HUDEP-2 (cell line): ENCODE measurements around the gene TEX9.
A peak's percentile ranks its signal among the peaks of the same experiment; 100 is the strongest.
"Not testable (repeated sequence)": the region's sequence is repeated elsewhere in the genome, so short reads cannot be mapped to it uniquely, and the experiment has no call there.

ENCODE experiments used
- DNase-seq, 76 experiments: peaks; one replicate each; lab custom pipeline; 2025; ENCODE audit not compliant: unreplicated experiment in 76 of 76; lab: John Stamatoyannopoulos, UW

TEX9 gene

DNA sequence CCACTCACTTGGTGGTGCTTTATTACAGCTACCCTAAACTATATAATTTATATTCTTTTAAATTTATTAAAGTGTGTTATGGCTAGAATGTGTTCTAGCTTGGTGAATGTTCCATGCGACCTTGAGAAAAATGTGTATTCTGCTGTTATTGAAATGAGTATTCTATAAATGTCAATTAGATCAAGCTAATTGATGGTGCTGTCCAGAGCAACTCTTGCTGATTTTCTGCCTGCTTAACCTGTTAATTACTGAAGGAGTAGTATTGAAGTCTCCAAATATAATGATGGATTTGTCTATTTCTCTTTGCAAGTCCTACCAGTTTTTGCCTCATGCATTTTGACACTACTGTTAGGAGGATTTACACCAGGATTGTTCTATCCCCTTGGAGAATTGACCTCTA is 3.2 kb upstream of the TEX9 start:
- DNase-seq = no peak

DNA sequence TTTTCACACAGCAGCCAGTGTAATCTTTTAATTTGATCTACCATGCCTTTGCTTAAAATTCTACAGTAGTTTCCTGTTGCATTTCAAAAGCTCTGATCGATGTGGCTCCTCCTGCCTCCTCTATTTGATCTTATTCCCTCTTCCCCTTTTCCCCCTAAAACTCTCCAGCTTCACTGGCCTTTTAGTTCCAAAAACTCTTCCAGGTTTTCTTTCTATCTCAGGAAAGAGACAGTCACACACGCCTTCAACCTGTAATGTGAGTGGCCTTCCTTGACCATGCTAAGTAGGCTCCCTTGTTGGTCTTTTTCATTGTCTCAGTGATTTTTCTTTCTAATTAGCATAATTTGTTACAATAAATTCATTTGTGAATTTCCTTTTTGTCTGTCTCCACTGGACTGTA is 985 bp downstream of the TEX9 start:
- no peak for DNase-seq

DNA sequence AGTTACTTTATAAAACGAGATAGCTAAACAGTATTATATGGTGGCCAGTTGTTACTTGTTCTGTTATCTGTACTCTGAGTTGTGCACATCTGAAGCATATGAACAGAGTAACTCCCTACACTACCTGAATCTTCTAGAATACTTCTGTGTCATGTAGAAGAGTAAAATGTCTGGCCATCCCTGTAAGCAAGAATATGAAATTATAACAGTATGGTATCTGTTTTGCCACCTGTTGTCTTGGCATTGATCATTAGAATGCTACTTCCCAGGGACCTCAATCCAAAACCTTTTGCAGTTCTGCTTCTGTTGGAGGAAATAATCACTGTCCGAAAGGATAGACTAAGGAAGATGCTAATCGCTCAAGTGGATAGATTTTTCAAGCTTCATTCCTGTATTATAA is 1.9 kb downstream of the TEX9 start:
- DNase-seq = no peak

DNA sequence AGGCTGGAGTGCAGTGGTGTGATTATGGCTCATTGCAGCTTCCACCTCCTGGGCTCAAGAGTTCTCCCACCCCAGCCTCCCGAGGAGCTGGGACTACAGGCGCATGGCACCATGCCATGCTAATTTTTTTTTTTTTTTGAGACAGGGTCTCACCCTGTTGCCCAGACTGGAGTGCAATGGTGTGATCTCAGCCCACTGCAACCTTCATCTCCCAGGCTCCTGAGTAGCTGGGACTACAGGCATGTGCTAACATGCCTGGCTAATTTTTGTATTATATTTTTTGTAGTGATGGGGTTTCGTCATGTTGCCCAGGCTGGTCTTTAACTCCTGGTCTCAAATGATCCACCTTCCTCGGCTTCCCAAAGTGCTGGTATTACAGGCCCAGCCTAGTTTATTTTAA is 4.0 kb downstream of the TEX9 start:
- DNase-seq = no peak

DNA sequence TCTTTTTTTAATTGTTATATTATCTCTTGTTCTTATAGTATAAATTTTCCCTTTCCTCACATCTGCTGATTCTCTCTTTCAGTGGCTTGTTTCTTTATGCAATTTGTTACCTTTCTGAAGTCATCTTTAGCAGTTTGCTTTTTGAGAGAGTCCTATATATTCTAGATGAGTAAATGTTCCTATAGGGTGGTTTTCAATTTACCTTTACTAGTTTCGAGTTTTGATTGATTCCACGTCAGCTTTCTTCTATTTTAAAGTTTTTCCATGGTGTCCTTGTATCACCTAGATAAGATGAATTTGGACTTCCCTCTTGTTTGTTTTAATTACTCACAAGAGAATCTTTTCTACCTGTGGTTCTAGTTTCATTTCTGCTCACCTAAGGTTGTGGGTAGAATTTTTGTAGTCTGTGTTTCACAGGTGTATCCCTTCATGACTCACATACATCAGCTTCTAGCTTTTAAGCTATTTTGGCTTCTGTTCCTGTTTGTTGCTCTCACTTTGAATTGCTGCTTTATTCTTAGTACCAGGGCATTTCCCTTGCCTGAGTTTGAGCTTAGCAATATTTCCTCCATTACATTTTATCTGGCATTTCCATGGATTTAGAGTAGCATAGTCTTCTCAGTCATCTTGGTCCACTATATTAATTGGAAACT is 6.4 kb downstream of the TEX9 start:
- no peak for DNase-seq

DNA sequence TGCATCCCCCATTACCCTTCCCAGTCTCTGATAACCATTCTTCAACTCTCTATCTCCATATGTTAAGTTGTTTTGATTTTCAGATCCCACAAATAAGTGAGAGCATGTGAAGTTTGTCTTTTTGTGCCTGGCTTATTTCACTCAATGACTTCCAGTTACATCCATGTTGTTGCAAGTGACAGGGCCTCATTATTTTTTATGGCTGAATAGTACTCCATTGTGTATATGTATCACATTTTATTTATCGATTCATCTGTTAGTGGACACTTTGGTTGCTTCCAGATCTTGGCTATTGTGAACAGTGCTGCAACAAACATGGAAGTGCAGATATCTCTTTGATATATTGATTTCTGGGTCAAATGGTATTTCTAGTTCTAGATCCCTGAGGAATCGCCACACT is 9.5 kb downstream of the TEX9 start:
- DNase-seq = not testable (repeated sequence)

DNA sequence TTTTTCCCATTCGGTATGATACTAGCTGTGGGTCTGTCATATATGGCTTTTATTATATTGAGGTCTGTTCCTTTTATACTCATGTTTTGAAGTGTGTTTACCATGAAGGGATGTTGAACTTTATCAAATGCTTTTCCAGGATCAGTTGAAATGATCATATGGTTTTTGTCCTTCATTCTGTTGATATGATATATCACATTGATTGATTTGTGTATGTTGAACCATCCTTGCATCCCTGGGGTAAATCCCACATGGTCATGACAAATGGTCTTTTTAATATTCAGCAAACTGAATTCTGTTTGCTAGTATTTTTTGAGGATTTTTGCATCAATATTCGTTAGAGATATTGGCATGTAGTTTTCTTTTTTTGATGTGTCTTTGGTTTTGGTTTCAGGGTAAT is 12.6 kb downstream of the TEX9 start:
- not testable (repeated sequence) for DNase-seq

DNA sequence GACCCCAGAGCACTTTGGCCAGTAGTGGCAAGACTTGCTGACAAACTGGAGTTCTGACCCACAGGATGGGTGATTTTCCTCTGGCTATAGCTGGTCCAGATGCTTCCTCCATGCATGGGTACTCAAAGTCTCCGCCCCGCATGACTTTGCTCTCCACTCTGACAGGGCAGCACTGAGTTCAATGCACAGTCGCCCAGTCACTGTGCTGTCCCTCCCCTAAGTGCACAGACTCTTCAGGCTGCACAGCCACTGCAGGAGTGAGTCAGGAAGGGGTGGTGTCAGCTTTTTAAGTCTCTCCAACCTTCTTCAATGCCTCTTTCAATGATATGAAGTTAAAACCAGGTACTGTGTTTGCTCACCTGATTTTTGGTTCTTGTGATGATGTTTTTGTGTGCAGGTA is 17.8 kb downstream of the TEX9 start:
- peak in 2 of 76 experiments; percentile 3 to 6 for DNase-seq

DNA sequence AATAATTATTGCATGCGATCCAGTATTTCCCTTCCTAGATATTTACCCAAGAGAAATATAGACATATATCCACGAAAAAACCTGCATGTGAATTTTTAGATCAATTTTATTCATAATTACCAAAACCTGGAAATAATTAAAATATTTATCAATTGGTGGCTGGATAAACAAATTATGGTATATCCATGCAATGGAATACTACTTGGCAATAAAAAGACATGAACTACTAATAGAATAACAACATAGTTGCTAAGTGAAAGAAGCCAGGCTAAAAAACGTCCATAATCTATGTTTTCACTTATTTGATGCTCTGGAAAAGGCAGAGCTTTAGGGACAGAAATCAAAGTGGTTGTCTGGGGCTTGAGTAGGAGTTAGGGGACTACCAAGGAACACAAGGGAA is 20.7 kb downstream of the TEX9 start:
- DNase-seq = no peak

DNA sequence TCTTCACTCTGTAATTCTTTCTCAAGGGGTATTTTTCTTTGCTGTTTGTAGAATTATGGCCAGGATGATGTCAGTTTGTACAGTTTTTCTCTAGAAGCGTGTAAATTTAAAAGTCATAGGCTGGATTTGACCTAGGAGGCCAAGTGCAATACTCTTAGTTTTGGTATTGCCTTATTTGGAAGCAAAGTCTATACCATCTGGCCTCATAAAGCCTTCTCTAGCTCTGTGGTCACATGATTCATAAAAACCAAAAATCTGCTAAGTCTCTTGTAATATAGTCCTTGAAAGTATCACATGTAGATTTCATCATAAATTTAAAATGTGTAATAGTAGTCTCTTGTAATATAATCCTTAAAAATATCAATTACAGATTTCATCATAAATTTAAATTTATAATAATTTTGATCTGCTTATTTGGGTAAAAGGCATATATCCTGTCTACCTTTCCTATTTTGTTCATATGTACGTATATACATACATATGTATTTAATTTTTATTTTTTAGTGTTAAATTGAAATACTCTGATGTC is 25.6 kb downstream of the TEX9 start:
- DNase-seq = no peak

DNA sequence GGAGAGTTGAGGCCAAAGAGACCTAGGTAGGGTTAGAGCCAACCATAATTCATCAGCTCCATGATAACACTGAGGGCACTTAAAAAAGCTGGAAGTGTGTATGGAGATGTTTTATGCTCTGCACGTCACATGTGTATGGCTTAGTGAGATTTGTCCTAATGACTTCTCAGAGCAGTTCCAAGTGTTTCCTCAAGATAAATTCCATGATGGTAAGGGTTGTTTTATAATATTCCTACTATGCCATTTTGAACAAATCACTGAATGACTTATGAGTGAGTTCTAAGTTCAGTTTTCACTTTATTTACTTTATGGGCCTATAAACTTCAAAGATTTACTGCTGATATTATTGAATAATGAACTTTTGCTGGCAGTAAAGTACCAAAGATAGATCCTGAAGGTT is 28.1 kb downstream of the TEX9 start:
- no peak for DNase-seq

DNA sequence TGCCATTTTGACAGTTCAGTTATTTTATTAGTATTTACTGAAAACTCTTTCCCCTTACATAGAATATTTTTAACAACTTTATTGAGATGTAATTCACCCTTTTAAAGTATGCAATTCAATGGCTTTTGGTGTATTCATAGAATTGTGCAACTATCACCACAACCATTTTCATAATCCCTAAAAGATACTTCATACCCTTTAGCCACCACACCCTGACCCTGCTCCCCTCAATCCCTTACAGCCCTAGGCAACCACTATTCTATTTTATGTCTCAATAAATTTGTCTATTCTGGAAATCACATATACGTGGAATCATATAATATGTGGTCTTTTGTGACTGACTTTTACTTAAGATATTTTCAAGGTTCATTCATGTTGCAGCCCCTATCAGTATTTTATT is 29.7 kb downstream of the TEX9 start:
- DNase-seq = no peak

DNA sequence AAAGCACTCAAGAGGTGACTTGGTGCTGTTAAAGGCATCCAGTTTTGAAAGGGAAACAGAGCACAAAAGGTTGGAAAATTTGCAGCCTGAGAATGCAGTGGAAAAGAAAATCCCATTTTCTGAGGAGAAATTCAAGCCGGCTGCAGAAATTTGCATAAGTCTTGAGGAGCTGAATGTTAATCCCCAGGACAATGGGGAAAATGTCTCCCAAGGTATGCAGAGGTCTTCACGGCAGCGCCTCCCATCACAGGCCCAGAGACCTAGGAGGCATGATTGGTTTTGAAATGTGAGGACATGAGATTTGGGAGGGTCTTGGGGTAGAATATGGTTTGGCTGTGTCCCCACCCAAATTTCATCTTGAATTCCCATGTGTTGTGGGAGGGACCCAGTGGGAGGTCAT is 32.1 kb downstream of the TEX9 start:
- not testable (repeated sequence) for DNase-seq

DNA sequence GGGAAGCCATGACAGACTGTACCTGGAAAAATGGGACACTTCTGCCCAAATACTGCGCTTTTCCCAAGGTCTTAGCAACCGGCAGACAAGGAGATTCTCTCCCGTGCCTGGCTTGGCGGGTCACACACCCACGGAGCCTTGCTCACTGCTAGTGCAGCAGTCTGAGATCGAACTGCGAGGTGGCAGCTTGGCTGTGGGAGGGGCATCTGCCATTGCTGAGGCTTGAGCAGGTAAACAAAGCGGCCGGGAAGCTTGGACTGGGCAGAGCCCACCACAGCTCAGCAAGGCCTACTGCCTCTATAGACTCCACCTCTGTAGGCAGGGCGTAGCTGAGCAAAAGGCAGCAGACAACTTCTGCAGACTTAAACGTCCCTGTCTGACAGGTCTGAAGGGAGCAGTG is 34.0 kb downstream of the TEX9 start:
- not testable (repeated sequence) for DNase-seq

DNA sequence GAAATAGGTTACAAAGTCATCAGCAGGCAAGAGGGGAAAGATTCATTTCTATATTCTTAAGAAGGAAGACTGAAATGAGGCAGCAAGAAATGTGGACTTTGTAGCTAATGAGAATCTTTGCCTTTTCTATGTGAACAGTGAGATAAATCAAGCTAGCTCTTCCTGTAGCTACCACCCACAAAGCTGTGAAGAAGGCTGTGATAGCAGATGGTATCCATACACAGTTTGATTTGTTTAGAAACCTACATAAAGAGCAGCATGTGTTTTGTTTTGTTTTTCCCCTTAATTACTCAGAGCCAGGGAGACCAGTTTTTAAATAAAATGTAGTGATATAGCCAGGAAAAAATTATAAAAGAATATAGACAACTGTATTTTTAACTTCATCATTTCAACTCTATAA is 45.5 kb downstream of the TEX9 start:
- DNase-seq = no peak

DNA sequence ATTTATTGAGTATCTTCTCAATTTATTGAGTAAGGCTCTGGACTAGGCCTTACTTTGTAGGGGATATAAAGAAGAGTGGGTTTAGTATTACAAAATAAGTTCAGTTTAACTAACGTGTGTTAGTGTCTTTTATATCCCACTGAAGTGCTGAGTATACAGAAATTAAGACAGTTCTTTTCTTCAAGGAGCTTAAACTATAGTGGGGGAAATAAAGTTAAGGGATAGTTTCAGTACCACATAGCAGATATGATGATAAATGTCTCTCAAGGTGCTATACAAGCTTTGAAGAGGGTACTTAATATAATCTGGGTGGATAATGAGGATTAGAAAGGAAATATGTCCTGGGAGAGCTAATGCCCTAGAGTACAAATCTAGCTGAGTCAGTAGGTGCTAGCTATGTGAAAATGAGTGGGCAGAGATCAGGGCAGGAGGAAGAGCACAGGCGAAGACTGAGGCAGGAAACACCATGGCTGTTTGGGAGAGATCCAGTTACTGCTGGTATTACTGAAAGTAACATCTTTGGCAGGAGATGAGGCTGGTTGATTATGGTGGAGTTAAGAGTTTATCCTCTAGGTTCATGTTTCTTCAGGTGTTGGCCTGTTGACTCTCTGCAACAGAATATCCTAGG is 46.0 kb downstream of the TEX9 start:
- DNase-seq = no peak

DNA sequence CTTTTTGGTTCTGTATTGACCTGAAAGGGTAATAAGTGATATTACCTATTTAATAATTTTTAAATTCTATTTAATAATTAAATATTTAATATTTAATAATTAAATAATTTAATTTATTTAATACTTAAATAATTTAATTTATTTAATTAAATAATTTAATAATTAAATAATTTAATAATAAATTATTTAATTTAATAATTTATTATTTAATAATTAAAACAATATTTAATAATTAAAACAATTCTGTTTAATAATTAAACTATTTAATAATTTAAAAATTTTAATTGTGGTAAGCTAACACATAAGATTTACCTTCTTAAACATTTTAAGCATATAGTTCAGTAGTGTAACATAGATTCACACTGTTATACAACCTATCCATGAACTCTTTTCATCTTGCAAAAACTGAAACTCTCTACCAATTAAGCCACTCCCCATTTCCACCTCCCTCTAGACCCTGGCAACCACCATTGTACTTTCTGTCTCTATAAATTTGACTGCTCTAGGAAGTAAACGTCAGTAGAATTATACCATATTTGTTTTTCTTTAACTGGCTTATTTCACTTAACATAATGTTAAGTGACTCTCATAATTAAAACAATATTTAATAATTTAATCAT is 48.0 kb downstream of the TEX9 start:
- not testable (repeated sequence) for DNase-seq

DNA sequence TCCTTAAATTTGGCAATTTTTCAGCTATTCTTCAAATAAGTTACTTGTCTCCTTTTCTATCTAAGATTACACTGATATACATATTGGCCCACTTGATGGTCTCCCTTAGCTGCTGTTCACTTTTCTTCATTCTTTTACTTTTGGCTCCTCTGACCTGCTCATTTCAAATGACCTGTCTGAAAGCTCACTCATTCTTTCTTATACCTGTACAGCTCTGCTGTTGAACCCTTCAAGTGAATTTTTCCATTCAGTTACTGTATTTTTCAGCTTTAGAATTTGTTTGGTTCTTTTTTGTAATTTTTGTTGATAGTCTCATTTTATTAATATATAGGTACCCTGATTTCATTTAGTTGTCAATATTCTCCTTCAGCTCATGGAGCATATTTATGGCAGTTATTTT is 60.0 kb downstream of the TEX9 start:
- no peak for DNase-seq

DNA sequence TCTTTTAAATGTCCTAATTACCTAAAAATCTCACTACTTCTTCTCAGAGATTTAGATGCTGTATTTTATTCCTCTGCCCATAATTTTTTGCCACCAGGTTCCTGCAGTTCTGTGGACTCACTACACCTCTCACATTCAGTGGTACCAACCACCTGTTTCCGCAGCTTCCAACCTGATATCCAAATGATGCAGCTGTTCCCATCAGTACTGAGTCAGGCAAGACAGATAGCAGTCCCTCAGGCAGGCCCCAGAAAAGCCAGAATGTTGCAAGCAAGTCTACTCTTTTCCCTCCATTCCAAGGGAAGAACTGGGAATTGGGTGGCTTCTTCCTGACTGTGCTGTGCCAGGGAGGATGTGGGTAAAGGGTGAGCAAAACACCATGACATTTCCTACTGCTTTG is 60.8 kb downstream of the TEX9 start:
- no peak for DNase-seq

DNA sequence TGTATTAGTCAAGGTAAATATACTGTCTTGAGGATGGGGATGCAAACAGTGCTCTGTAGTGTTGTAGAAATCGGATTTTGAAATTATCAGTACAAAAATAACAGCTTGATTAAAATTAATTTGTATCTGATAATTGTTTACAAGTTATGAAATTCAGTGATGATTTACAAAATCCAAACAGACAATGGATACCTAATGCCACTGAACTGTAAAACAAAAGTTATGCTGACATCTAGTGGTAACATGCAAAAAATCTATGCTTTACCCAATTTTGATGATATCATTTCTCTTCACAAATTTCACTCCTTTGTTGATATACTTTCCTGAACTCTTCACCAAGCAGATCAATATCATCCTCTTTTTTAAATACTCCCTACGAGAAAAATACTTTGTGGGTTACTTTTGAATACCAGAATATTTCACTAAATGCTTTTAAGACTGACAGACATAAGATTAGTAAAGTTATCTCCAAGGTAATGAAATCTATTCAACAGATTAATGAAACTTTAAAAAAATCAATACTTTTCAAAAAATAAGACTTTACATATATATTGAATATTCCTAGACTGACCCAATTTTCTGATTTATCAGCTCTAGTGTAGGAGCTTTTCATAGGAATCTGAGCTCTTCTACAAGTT is 63.7 kb downstream of the TEX9 start:
- peak in 18 of 76 experiments; percentile 1 to 44 (median 12) for DNase-seq

DNA sequence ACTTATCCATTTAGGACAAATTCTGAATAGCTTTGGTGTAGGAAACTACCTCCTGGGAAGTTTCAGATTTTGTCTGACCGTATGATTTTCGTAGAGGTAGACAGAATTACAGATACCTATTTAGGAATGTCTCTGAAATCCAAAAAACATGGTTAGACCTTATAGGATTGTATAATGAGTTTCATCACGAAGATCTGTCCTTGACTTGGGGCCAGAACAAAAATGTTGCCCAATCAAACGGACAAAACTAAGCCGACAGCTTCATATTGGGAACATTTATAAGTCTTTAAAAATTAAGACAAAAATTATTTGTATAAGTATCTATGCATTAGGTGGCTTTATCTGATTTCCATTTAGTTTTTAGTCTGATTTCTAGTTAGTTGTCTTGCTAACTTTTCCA is 67.1 kb downstream of the TEX9 start:
- no peak for DNase-seq
